ENCODE measurements around the gene SLC22A2.

GRCh38 chr6:160203522-160203921 is 55.1 kb downstream of the SLC22A2 start:
- TF ChIP-seq ZNF558 (CRISPR knock-in tag; IDR thresholded peaks at IDR 0.05; ENCODE audit: borderline replicate concordance) (no peak), CTCF (CRISPR knock-in tag; IDR thresholded peaks at IDR 0.05) (no peak), CBX1 (IDR thresholded peaks at IDR 0.05; ENCODE audit: low read depth) (no peak), MAFF (IDR thresholded peaks at IDR 0.05; ENCODE audit: low read depth, low read length) (no peak), ZNF20 (CRISPR knock-in tag; IDR thresholded peaks at IDR 0.05) (no peak), RELA (CRISPR knock-in tag; IDR thresholded peaks at IDR 0.05) (no peak)

All from HepG2 (cell line).